ENCODE data around the gene ZNF385C.

DNA sequence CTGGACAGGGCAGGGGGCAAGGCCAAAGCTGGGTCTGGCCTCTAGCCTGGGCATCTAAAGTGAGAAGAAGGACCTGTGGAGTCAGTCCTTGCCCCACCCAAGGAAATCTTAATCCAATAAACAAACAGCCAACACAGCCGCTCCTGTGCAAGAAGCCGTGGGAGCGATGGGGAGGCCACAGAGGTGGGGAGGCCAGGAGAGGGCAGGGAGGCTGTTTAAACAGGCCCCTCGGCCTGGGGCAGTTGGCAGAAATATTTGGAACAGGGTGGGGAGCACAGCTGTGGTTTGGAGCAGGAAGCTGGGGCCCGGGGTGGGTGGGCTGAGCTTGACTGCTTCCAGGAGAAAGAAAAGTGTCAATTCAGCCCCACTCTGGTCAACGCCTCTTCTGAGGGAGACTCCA is 5.3 kb downstream of the ZNF385C start:
- TF ChIP-seq POLR2AphosphoS5 (IDR thresholded peaks at IDR 0.05; ENCODE audit: low read depth) (no peak), SPI1 (IDR thresholded peaks at IDR 0.05; ENCODE audit: borderline replicate concordance, low read depth) (no peak)
- TF ChIP-seq, protein P1, sequence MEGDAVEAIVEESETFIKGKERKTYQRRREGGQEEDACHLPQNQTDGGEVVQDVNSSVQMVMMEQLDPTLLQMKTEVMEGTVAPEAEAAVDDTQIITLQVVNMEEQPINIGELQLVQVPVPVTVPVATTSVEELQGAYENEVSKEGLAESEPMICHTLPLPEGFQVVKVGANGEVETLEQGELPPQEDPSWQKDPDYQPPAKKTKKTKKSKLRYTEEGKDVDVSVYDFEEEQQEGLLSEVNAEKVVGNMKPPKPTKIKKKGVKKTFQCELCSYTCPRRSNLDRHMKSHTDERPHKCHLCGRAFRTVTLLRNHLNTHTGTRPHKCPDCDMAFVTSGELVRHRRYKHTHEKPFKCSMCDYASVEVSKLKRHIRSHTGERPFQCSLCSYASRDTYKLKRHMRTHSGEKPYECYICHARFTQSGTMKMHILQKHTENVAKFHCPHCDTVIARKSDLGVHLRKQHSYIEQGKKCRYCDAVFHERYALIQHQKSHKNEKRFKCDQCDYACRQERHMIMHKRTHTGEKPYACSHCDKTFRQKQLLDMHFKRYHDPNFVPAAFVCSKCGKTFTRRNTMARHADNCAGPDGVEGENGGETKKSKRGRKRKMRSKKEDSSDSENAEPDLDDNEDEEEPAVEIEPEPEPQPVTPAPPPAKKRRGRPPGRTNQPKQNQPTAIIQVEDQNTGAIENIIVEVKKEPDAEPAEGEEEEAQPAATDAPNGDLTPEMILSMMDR (IDR thresholded peaks at IDR 0.05; ENCODE audit: insufficient read depth, low read length): no peak
